Colon (tissue), 2 donors: ENCODE measurements around the gene MAN2A2.

Source experiments
- FAIRE-seq: peaks from 2 replicates; lab custom pipeline; 2012; peaks lifted over from hg19 to GRCh38; lab: Jason Lieb, UNC
- donor health status: control.
- donor health status: control.

The MAN2A2 gene

GRCh38 chr15:90902840-90903732, at the start of gene MAN2A2:
TSS of gene MAN2A2 (plus strand) at chr15:90903302. CDS start at chr15:90904208, 906 bp downstream.
- FAIRE-seq, result no peak

- no peak for FAIRE-seq
Observed at GRCh38 chr15:90855139-90855538, 48.0 kb upstream of the MAN2A2 start.

GRCh38 chr15:90857337-90857736, 45.8 kb upstream of the MAN2A2 start:
- no peak for FAIRE-seq

- no peak for FAIRE-seq
Observed at GRCh38 chr15:90857883-90858443, 45.1 kb upstream of the MAN2A2 start.

- no peak for FAIRE-seq
Observed at GRCh38 chr15:90859234-90860131, 43.6 kb upstream of the MAN2A2 start.

- no peak for FAIRE-seq
Observed at GRCh38 chr15:90860450-90860849, 42.7 kb upstream of the MAN2A2 start.

- FAIRE-seq, result no peak
Observed at GRCh38 chr15:90860942-90861675, 42.0 kb upstream of the MAN2A2 start.

- FAIRE-seq, result no peak
Observed at GRCh38 chr15:90862487-90862886, 40.6 kb upstream of the MAN2A2 start.

- no peak for FAIRE-seq
Observed at GRCh38 chr15:90862964-90863778, 39.9 kb upstream of the MAN2A2 start.

- FAIRE-seq, result no peak
Observed at GRCh38 chr15:90863987-90864386, 39.1 kb upstream of the MAN2A2 start.

- FAIRE-seq, result no peak
Observed at GRCh38 chr15:90864507-90864906, 38.6 kb upstream of the MAN2A2 start.

- FAIRE-seq, result no peak
Observed at GRCh38 chr15:90865702-90866101, 37.4 kb upstream of the MAN2A2 start.

GRCh38 chr15:90866161-90866715, 36.9 kb upstream of the MAN2A2 start:
- FAIRE-seq, result no peak

- FAIRE-seq, result no peak
Observed at GRCh38 chr15:90866800-90867199, 36.3 kb upstream of the MAN2A2 start.

- FAIRE-seq, result no peak
Observed at GRCh38 chr15:90868261-90868689, 34.8 kb upstream of the MAN2A2 start, which contains the start of gene FURIN. TSS of gene FURIN (plus strand) at chr15:90868588. CDS start at chr15:90875741, 7,153 bp downstream.

- FAIRE-seq, result no peak
Observed at GRCh38 chr15:90869140-90869541, 34.0 kb upstream of the MAN2A2 start.

GRCh38 chr15:90869601-90870353, 33.3 kb upstream of the MAN2A2 start:
- no peak for FAIRE-seq

- FAIRE-seq, result no peak
Observed at GRCh38 chr15:90870354-90871138, 32.6 kb upstream of the MAN2A2 start.
